Stimulated activated CD8-positive, alpha-beta memory T cell treated with anti-CD3 and anti-CD28 coated beads, Interleukin-2, amount 100 ng/mL, for 48 hours (primary cell): Measurements from ENCODE around the gene STK36.

Experiments used
- DNase-seq, 2 donors: peaks; one replicate each; pipeline ENCODE4 v3.0.0-alpha.2; 2020; ENCODE audit warnings: low read depth in 2 of 2

The STK36 gene

DNA sequence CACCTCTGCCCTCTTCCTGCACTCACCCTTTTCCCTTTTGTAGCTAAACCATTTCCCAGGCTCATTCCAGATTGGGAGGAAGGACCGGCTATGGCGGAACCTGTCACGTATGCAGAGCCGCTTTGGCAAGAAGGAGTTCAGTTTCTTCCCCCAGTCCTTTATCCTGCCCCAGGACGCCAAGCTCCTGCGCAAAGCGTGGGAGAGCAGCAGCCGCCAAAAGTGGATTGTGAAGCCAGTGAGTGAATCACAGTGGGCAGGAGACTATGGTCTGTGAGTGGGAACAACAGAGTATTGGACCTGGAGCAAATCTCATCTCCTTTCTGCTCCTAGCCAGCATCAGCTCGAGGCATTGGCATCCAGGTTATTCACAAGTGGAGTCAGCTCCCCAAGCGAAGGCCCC lies 75.1 kb downstream of the STK36 start:
- DNase-seq, result no peak

DNA sequence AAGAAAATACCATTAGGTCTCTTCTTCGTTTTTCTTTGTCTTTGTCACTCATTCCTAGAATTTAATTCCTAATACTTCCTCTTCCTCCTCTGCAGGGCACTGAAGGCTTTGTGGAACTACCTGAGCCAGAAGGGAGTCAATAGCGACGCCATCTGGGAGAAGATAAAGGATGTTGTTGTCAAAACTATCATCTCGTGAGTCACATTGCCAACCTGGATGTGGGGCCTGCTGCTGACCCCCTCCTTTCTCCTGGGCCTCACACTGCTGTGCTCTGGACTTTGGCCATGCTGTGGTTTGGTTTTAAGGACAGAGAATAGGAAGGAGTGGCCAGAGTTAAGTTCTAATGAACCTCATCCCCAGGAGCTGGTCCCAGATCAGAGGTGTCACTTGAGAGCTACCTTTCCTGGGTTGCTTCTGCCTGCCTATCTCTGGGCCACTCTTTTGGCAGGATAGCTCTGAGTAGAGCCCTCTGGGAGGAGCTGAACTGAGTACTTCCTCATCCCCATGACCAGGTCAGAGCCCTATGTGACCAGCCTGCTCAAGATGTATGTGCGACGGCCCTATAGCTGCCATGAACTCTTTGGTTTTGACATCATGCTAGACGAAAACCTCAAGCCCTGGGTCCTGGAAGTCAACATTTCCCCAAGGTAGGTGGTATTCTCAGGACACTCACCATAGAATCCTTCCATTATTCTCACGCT lies 77.0 kb downstream of the STK36 start:
- no peak for DNase-seq
